Activated T-helper 17 cell treated with anti-CD3 and anti-CD28 coated beads, Interleukin-2, amount 50 U/mL, for 72 hours (primary cell): ENCODE results near the gene TREML4. TPM values are rescaled to one million over a fixed set of nuclear protein-coding genes. Genes with fewer than 3 reads are reported as not detected.

ENCODE experiments used
- ATAC-seq: fragments of 150-1000 bp; cut with Tn5 transposase; replicated peaks from 2 replicates; pipeline ENCODE4 v1.10.0; 2021; ENCODE audit warnings: mild to moderate bottlenecking, moderate library complexity
- H3K27ac Mint-ChIP-seq: one replicate; pipeline ENCODE4 v1.8.0; 2022; ENCODE audit warnings: mixed read lengths
- H3K27me3 Mint-ChIP-seq: one replicate; pipeline ENCODE4 v1.8.0; 2022; ENCODE audit warnings: mixed read lengths
- H3K36me3 Mint-ChIP-seq: one replicate; pipeline ENCODE4 v1.8.0; 2022; ENCODE audit warnings: low read depth, mild to moderate bottlenecking, mixed read lengths
- H3K4me1 Mint-ChIP-seq: one replicate; pipeline ENCODE4 v1.8.0; 2022; ENCODE audit warnings: mixed read lengths
- H3K4me3 Mint-ChIP-seq: one replicate; pipeline ENCODE4 v1.8.0; 2022; ENCODE audit warnings: mild to moderate bottlenecking, mixed read lengths
- H3K9me3 Mint-ChIP-seq: one replicate; pipeline ENCODE4 v1.8.0; 2022; ENCODE audit warnings: mixed read lengths
- total RNA-seq, 2 donors: library from RNA; stranded (reverse); gene quantifications; one replicate each; pipeline ENCODE4 v1.2.3, GENCODE V29; 2022

Gene TREML4
- total RNA-seq, 2 donors from 2014 or later, result not detected

- Mint-ChIP-seq H3K4me1 (peaks cover 17% of the 10 kb centered on the region), H3K27me3 (no peaks in the 10 kb centered on the region), H3K4me3 (no peak overlapping the region), H3K9me3 (peaks cover 2% of the 10 kb centered on the region), H3K36me3 (peaks cover 9% of the 10 kb centered on the region), H3K27ac (peak overlapping the region; percentile 2)
- ATAC-seq, result no peak
These were observed 33.8 kb upstream of the TREML4 start for GRCh38 chr6:41194386-41194785.

GRCh38 chr6:41197234-41197633 is 30.9 kb upstream of the TREML4 start:
- ATAC-seq, result no peak
- H3K36me3 Mint-ChIP-seq, result peaks cover 9% of the 10 kb centered on the region
- H3K4me1 Mint-ChIP-seq, result peaks cover 41% of the 10 kb centered on the region
- no peaks in the 10 kb centered on the region for H3K9me3 Mint-ChIP-seq
- H3K27me3 Mint-ChIP-seq, result no peaks in the 10 kb centered on the region
- H3K27ac Mint-ChIP-seq, result peak overlapping the region; percentile 1
- no peak overlapping the region for H3K4me3 Mint-ChIP-seq

GRCh38 chr6:41199552-41200246 is 28.4 kb upstream of the TREML4 start:
- ATAC-seq, result peak; percentile 79
- Mint-ChIP-seq H3K36me3 (peaks cover 9% of the 10 kb centered on the region), H3K27me3 (no peaks in the 10 kb centered on the region), H3K4me1 (peaks cover 43% of the 10 kb centered on the region), H3K4me3 (peak overlapping the region; percentile 66), H3K9me3 (no peaks in the 10 kb centered on the region), H3K27ac (peak overlapping the region; percentile 85)

- Mint-ChIP-seq H3K36me3 (peaks cover 8% of the 10 kb centered on the region), H3K27ac (peak overlapping the region; percentile 85), H3K4me1 (peaks cover 46% of the 10 kb centered on the region), H3K4me3 (peak overlapping the region; percentile 66), H3K27me3 (no peaks in the 10 kb centered on the region), H3K9me3 (no peaks in the 10 kb centered on the region)
- peak; percentile 57 for ATAC-seq
These were observed 27.8 kb upstream of the TREML4 start for GRCh38 chr6:41200296-41200900.

GRCh38 chr6:41200901-41201763 is 27.0 kb upstream of the TREML4 start, which contains the start of gene TREML2:
TSS of gene TREML2 (minus strand) at chr6:41201149. CDS start at chr6:41201008, 141 bp downstream.
- Mint-ChIP-seq H3K4me1 (peaks cover 47% of the 10 kb centered on the region), H3K9me3 (no peaks in the 10 kb centered on the region), H3K27me3 (no peaks in the 10 kb centered on the region), H3K4me3 (peak within 1 kb of the TSS; percentile 66), H3K36me3 (peaks cover 5% of the 10 kb centered on the region), H3K27ac (peak within 1 kb of the TSS; percentile 85)
- ATAC-seq, result peak; percentile 26

- Mint-ChIP-seq H3K27ac (peak overlapping the region; percentile 85), H3K27me3 (no peaks in the 10 kb centered on the region), H3K9me3 (no peaks in the 10 kb centered on the region), H3K4me3 (peak overlapping the region; percentile 66), H3K4me1 (peaks cover 45% of the 10 kb centered on the region), H3K36me3 (peaks cover 2% of the 10 kb centered on the region)
- no peak for ATAC-seq
These were observed 26.4 kb upstream of the TREML4 start for GRCh38 chr6:41201764-41202173.

- no peaks in the 10 kb centered on the region for H3K36me3 Mint-ChIP-seq
- no peak for ATAC-seq
- H3K27me3 Mint-ChIP-seq, result no peaks in the 10 kb centered on the region
- H3K9me3 Mint-ChIP-seq, result no peaks in the 10 kb centered on the region
- no peak overlapping the region for H3K27ac Mint-ChIP-seq
- H3K4me3 Mint-ChIP-seq, result no peak overlapping the region
- H3K4me1 Mint-ChIP-seq, result peaks cover 42% of the 10 kb centered on the region
These were observed 24.0 kb upstream of the TREML4 start for GRCh38 chr6:41204156-41204555.

GRCh38 chr6:41208439-41209106 is 19.6 kb upstream of the TREML4 start:
- Mint-ChIP-seq H3K36me3 (no peaks in the 10 kb centered on the region), H3K27ac (peak overlapping the region; percentile 32), H3K9me3 (no peaks in the 10 kb centered on the region), H3K4me3 (no peak overlapping the region), H3K27me3 (no peaks in the 10 kb centered on the region), H3K4me1 (peaks cover 12% of the 10 kb centered on the region)
- peak; percentile 28 for ATAC-seq

- no peak overlapping the region for H3K4me3 Mint-ChIP-seq
- H3K27ac Mint-ChIP-seq, result peak overlapping the region; percentile 32
- ATAC-seq, result no peak
- no peaks in the 10 kb centered on the region for H3K36me3 Mint-ChIP-seq
- peaks cover 7% of the 10 kb centered on the region for H3K4me1 Mint-ChIP-seq
- H3K9me3 Mint-ChIP-seq, result peaks cover 6% of the 10 kb centered on the region
- peaks cover 6% of the 10 kb centered on the region for H3K27me3 Mint-ChIP-seq
These were observed 18.4 kb upstream of the TREML4 start for GRCh38 chr6:41209547-41210320.

- Mint-ChIP-seq H3K27me3 (peaks cover 6% of the 10 kb centered on the region), H3K27ac (no peak overlapping the region), H3K9me3 (peaks cover 10% of the 10 kb centered on the region), H3K36me3 (no peaks in the 10 kb centered on the region), H3K4me1 (no peaks in the 10 kb centered on the region), H3K4me3 (no peak overlapping the region)
- ATAC-seq, result no peak
These were observed 13.4 kb upstream of the TREML4 start for GRCh38 chr6:41214559-41215238.

GRCh38 chr6:41215777-41216176 is 12.4 kb upstream of the TREML4 start:
- no peak for ATAC-seq
- no peaks in the 10 kb centered on the region for H3K4me1 Mint-ChIP-seq
- H3K27me3 Mint-ChIP-seq, result peaks cover 6% of the 10 kb centered on the region
- H3K36me3 Mint-ChIP-seq, result no peaks in the 10 kb centered on the region
- H3K27ac Mint-ChIP-seq, result no peak overlapping the region
- peaks cover 10% of the 10 kb centered on the region for H3K9me3 Mint-ChIP-seq
- no peak overlapping the region for H3K4me3 Mint-ChIP-seq

GRCh38 chr6:41216616-41217015 is 11.5 kb upstream of the TREML4 start:
- no peak for ATAC-seq

GRCh38 chr6:41222045-41222444 is 6.1 kb upstream of the TREML4 start:
- H3K27ac Mint-ChIP-seq, result no peak overlapping the region
- H3K27me3 Mint-ChIP-seq, result peaks cover 10% of the 10 kb centered on the region
- H3K4me1 Mint-ChIP-seq, result peaks cover 12% of the 10 kb centered on the region
- no peak for ATAC-seq
- no peak overlapping the region for H3K4me3 Mint-ChIP-seq
- no peaks in the 10 kb centered on the region for H3K9me3 Mint-ChIP-seq
- no peaks in the 10 kb centered on the region for H3K36me3 Mint-ChIP-seq

More at GRCh38 chr6:41216616-41217015, 11.5 kb upstream of the TREML4 start:
- H3K36me3 Mint-ChIP-seq, result no peaks in the 10 kb centered on the region
- no peak overlapping the region for H3K4me3 Mint-ChIP-seq
- H3K9me3 Mint-ChIP-seq, result peaks cover 10% of the 10 kb centered on the region
- H3K27me3 Mint-ChIP-seq, result peaks cover 6% of the 10 kb centered on the region
- no peak overlapping the region for H3K27ac Mint-ChIP-seq
- H3K4me1 Mint-ChIP-seq, result no peaks in the 10 kb centered on the region
